GM19455 (cell line): ENCODE data around the gene VIM.
"Not testable (repeated sequence)": the region's sequence is repeated elsewhere in the genome, so short reads cannot be mapped to it uniquely, and the experiment has no call there.

Source experiments
- ATAC-seq: cut with Tn5 transposase; IDR thresholded peaks from one replicate; pipeline ENCODE4 v1.9.1; 2021; ENCODE audit not compliant: unreplicated experiment

Gene VIM

GRCh38 chr10:17255512-17255911, 27.5 kb downstream of the VIM start:
- ATAC-seq, result no peak

GRCh38 chr10:17256051-17256450, 28.0 kb downstream of the VIM start:
- ATAC-seq, result no peak

DNA sequence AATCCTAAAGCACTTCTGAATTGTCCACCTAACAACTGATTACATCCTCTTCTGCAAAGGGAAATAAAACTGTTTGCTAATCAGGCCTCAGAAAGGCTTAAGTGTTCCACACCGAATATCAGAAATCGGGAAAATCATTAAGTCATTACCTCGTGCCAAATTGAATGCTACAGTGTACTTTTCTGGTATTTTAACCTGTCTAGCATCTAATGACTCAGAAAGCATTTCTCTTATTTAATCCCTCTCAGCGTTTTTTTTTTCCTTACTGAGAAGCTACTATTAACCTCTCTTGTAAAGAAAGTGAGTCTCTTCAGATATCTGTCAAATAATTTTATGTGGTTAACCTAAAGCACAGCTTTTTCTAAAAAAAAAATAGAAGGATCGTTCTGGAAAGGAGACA, 28.6 kb downstream of the VIM start:
- ATAC-seq, result no peak

DNA sequence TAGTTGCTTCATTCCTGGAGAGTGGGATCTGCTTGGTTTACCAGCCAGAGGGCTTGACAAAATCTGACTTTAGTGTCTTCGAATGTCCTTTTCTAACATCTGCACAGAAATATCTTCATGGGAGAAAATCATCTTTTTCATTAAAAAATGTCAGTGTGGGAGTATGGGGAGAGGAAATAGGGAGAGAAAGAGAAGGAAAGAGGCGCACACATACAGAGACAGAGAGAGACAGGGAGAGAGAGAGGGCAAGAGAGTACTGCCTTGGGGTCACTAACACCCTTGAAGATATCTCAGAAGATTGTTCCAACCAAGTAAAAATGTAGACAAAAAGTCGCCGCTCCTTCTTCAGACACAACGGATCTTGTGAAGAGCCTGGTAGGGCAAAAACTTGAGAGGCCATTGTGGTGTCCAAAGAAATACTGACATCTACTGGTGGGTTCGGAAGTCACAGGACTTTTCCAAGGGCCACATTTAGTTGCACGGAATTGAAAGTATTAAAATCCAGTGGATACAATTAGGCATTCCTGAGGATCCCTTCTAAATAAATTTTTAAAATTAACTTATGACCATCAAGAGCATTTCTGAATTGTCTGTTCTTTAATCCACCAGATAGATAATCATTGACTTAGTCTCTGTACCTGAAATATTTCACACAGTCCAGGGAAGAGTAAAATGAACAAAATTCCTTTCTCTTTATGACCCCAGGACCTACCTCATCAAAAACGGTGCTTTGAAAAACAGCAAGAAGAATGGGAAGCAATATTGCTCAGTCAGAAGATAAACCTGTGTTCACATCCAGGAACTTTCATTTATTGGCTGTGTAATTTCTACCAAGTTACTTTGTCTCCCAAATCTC, 29.7 kb downstream of the VIM start:
- ATAC-seq, result peak; percentile 79

GRCh38 chr10:17262502-17262901, 34.5 kb downstream of the VIM start:
- ATAC-seq, result no peak

DNA sequence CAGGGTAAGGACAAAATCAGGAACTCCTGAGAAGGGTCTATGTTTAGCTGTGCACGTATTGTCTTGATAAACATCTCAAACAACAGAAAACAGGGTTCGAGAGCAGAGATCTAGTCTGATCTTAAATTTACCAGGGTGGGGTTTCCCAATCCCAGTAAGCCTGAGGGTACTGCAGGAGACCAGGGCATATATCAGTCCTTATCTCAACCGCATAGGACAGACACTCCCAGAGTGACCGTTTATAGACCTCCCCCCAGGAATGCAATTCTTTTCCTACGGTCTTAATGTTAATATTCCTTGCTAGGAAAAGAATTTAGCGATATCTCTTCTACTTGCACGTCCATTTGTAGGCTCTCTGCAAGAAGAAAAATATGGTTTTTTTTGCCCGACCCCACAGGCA, 35.5 kb downstream of the VIM start:
- no peak for ATAC-seq

- ATAC-seq, result no peak
These were observed 37.4 kb downstream of the VIM start for GRCh38 chr10:17265468-17265867.

GRCh38 chr10:17266549-17266948, 38.5 kb downstream of the VIM start:
- ATAC-seq, result not testable (repeated sequence)

DNA sequence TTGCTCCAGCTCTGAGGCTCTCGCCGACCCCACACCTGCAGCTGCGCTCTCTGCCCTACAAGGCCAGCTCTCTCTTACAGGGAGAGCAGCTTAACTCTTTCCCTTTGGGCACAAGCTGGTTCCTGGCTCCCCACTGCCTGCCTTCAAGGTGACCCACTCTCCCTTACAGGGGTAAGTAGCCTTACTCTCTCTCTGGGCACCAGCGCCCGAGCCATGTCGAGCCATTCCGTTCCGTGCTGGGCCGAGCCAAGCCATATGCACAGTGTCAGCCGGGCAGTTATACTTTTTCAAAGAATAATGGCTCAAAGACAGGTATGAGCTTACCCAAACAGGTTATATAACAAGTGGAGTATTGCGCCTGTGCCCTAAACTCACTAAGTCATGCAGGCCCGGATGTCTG, 44.6 kb downstream of the VIM start:
- no peak for ATAC-seq

GRCh38 chr10:17273403-17273802, 45.4 kb downstream of the VIM start:
- no peak for ATAC-seq

- no peak for ATAC-seq
These were observed 48.8 kb downstream of the VIM start for GRCh38 chr10:17276756-17277424.

- ATAC-seq, result no peak
These were observed 50.7 kb downstream of the VIM start for GRCh38 chr10:17278607-17279240.

GRCh38 chr10:17282311-17282710, 54.3 kb downstream of the VIM start:
- ATAC-seq, result no peak

GRCh38 chr10:17286562-17287550, 58.8 kb downstream of the VIM start:
- no peak for ATAC-seq
